ENCODE measurements around the gene MRLN.

DNA sequence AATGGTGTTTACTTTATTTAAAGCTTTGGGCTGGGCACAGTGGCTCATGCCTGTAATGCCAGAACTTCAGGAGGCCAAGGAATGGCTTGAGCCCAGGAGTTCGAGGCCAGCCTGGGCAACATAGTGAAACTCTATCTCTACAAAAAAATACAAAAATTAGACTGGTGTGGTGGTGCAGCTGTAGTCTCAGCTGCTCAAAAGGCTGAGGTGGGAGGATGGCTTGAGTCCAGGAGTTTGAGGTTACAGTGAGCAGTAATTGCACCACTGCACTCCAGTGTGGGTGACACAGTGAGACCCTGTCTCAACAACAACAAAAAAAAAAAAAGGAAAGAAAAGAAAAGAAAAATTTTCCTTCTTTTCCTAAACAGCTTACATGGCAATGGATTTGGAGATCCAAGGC is 65.6 kb downstream of the MRLN start:
- TF ChIP-seq, protein P1, sequence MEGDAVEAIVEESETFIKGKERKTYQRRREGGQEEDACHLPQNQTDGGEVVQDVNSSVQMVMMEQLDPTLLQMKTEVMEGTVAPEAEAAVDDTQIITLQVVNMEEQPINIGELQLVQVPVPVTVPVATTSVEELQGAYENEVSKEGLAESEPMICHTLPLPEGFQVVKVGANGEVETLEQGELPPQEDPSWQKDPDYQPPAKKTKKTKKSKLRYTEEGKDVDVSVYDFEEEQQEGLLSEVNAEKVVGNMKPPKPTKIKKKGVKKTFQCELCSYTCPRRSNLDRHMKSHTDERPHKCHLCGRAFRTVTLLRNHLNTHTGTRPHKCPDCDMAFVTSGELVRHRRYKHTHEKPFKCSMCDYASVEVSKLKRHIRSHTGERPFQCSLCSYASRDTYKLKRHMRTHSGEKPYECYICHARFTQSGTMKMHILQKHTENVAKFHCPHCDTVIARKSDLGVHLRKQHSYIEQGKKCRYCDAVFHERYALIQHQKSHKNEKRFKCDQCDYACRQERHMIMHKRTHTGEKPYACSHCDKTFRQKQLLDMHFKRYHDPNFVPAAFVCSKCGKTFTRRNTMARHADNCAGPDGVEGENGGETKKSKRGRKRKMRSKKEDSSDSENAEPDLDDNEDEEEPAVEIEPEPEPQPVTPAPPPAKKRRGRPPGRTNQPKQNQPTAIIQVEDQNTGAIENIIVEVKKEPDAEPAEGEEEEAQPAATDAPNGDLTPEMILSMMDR (IDR thresholded peaks at IDR 0.05), result no peak
- no peak for TF ChIP-seq POLR2A (IDR thresholded peaks at IDR 0.05)

Measured in esophagus squamous epithelium (tissue), 4 donors.